Choroid plexus epithelial cell (primary cell): ENCODE results near the gene CCDC188.

Source experiments
- DNase-seq: peaks from one replicate; pipeline ENCODE4 v3.0.0-alpha.2; 2010; ENCODE audit warnings: low read depth
- H3K4me3 ChIP-seq: 2 replicates; pipeline ENCODE4 v1.5.1; 2011; ENCODE audit warnings: low read depth, mild to moderate bottlenecking, control low read depth, low read length, moderate library complexity
- CTCF ChIP-seq: conservative IDR thresholded peaks from 2 replicates; pipeline ENCODE4 v1.5.1; 2011; ENCODE audit warnings: low read depth, mild to moderate bottlenecking, control low read depth, inconsistent platforms, low read length, moderate library complexity

The CCDC188 gene

DNA sequence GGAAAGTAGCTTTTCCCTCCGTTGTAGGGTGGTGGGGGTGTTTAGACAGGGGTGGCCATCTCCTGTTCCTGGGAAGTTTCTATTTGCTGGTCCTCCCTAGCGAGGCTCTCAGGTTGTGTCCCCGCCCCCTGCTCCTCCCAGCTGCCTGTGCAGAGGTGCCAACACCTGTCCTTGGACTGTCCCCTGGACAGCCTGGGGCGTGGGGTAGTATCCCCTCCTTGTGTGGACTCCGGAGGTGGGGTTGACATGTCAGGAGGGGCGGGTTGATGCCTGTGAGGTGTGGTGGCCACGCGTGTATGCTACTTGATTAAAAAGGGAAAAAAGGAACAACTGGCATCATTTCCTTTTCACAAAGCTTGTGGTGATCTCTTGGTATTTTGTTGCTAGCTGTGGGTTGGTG is 49.2 kb downstream of the CCDC188 start:
- DNase-seq = no peak
- H3K4me3 ChIP-seq = no peak overlapping the region
- no peak for TF ChIP-seq CTCF

GRCh38 chr22:20099099-20099711 is 51.6 kb downstream of the CCDC188 start:
- H3K4me3 ChIP-seq = no peak overlapping the region
- no peak for DNase-seq
- no peak for TF ChIP-seq CTCF
